ENCODE measurements around the gene BAHCC1. TPM values are rescaled to one million over a fixed set of nuclear protein-coding genes. Genes with fewer than 3 reads are reported as not detected.

BAHCC1 gene
- total RNA-seq, 2 experiments from 2014 or later: 0.87 to 0.91 TPM

DNA sequence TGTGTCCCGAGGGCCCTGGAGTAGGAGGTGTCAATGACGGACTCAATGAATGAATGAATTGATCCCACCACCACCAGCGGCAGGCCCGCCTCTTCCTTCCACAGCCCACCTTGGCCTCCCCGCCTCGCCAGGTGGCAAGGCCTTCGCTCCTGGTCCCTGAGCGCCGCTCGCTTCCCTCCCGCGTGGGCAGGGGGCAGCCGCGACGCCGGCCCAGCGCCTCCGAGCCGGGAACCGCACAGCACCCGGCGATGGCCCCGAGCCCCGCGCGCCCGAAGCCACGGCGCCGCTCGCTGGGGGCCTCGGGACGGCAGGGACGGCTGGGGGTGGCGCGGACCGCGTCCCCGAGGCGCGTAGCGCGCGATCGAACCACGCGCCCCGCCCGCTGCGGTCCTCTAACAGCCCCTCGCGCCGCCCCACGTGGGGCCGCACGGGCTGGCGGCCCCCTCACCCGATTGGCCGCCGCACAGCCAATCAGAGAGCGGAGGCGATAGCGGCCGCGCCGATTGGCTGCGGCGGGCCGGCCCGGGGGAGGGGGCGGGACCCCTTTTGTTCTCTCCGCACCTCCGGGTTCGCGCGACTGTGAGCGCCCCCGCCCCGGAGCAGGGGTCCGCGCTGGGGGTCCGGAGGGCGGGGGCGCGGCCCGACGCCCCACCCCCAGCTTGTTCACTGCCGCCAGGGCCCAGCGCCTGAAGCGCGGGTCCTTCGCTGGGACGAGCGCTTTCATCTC lies 86.0 kb downstream of the BAHCC1 start:
- Mint-ChIP-seq H3K4me3 (peak overlapping the region; percentile 52), H3K4me1 (ENCODE audit: low read depth) (peaks cover 21% of the 10 kb centered on the region), H3K36me3 (ENCODE audit: low read depth) (no peaks in the 10 kb centered on the region), H3K27me3 (ENCODE audit: low read depth) (peaks cover 35% of the 10 kb centered on the region), H3K27ac (no peak overlapping the region), H3K9me3 (ENCODE audit: insufficient read depth) (no peaks in the 10 kb centered on the region)
- ATAC-seq (peak; percentile 56), DNase-seq (peak; percentile 57)
- ChIA-PET POLR2A (no interaction called here), CTCF (interaction anchor here (1.0 to 1.2 kb wide), 2 partner anchors 227 to 228 kb away, joined by 4 to 5 read pairs; no protein-coding TSS in a partner anchor)

DNA sequence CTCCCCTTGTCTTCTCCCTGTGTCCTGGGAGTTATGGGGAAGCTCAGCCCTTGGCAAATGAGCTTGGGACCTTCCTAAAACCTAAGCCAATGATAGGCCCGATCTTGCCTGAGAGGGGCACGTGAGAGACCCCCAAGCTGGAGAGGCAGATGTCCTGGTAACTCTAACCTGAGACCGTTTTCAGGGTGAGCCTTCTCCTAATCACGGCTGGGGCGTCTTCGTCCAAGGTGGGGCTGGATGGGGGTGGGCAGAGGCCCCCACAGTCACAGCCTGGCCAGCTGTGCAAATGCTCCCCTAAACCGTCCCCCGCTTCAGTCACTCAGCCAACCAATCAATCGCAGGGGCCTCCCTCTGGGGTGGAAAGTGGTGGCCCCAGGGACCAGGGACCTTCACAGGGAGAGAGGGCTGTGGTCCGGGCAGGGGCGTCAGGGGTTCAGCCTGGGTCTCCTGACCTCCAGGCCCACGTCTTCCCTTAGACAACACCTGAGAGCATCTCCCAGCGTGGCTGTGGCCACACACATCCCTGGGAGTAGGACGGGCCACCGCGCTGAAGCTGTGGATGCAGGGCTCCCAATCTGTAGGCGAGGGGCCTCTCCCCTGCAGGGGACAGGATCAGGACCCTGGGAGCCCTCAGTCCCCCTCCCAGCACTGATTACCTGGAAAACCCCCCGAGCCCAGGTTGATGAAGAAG lies 86.7 kb downstream of the BAHCC1 start:
- H3K27ac Mint-ChIP-seq: no peak overlapping the region
- peak overlapping the region; percentile 52 for H3K4me3 Mint-ChIP-seq
- no peaks in the 10 kb centered on the region for H3K36me3 Mint-ChIP-seq (ENCODE audit: low read depth)
- peaks cover 23% of the 10 kb centered on the region for H3K4me1 Mint-ChIP-seq (ENCODE audit: low read depth)
- H3K27me3 Mint-ChIP-seq (ENCODE audit: low read depth): peaks cover 33% of the 10 kb centered on the region
- ChIA-PET POLR2A (no interaction called here), CTCF (interaction anchor here (1.2 kb wide), 1 partner anchor 229 kb away, joined by 5 read pairs; no protein-coding TSS in a partner anchor)
- no peak for ATAC-seq
- no peak for DNase-seq
- no peaks in the 10 kb centered on the region for H3K9me3 Mint-ChIP-seq (ENCODE audit: insufficient read depth)

DNA sequence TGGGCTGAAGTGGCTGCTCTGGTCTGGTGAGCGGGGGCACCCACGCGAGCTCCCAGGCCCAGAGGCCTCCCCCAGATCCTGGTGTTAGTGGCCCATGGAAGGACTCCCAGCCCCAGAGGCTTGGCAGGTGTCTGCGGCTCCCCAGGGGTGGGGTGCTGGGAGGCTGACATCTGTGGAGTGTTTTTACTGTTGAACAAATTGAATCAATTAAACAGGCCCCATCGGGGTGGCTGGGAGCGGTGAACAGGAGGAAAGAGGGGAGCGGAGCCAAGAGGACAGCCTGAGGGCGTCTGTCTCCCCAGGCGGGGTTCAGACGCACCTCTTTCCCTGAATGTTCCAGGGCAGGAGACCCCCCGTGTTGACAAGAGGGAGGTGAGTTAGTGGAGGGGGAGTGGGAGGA lies 87.4 kb downstream of the BAHCC1 start:
- Mint-ChIP-seq H3K4me1 (ENCODE audit: low read depth) (peaks cover 27% of the 10 kb centered on the region), H3K4me3 (no peak overlapping the region), H3K27ac (no peak overlapping the region), H3K27me3 (ENCODE audit: low read depth) (peaks cover 33% of the 10 kb centered on the region), H3K9me3 (ENCODE audit: insufficient read depth) (no peaks in the 10 kb centered on the region), H3K36me3 (ENCODE audit: low read depth) (no peaks in the 10 kb centered on the region)
- ChIA-PET CTCF (interaction anchor here (1.0 kb wide), 2 partner anchors 191 to 230 kb away, joined by 3 read pairs; no protein-coding TSS in a partner anchor), POLR2A (no interaction called here)
- DNase-seq (no peak), ATAC-seq (no peak)

DNA sequence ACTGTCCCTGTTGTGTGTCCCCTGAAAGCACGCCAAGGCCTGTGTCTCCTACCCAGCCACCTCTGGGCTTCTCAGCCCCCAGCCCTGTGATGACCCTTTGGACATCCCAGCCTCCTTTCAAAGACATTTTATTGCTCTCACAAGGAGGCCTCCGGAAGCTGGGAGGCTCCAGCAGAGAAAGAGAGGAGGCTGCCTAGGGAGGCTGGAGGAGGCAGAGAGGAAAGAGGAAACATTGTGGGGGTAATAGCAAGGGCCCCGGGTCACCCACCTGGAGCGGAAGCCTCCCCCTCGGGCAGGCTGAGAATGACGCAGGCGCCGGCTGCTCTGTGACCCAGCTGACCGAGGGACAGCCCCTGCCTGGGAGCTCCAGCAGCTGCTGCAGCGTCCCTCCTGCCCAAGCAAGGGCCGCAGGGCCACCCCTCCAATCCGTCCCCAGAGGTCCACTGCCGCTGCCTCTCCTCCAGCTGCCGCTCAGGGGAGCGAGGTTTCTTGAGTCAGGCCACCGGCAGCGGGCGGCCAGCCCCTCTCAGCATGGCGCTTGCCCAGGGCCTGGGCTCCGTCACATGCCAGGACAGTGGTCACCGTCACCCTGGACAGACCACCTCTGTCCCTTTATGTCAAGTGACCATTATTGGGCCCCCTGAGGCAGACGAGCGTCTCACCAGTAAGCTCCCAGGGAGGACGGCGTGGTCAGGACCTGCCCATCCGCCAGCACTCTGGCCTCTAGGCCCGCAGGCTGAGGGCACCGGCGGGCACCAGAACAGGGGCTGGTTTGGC lies 88.0 kb downstream of the BAHCC1 start:
- Mint-ChIP-seq H3K4me1 (ENCODE audit: low read depth) (peaks cover 27% of the 10 kb centered on the region), H3K27ac (no peak overlapping the region), H3K36me3 (ENCODE audit: low read depth) (no peaks in the 10 kb centered on the region), H3K4me3 (no peak overlapping the region), H3K9me3 (ENCODE audit: insufficient read depth) (no peaks in the 10 kb centered on the region), H3K27me3 (ENCODE audit: low read depth) (peaks cover 33% of the 10 kb centered on the region)
- POLR2A ChIA-PET: interaction anchor here (1.8 kb wide), 1 partner anchor 22 kb away, joined by 4 read pairs; no protein-coding TSS in a partner anchor
- ATAC-seq: no peak
- CTCF ChIA-PET: interaction anchor here (1.0 to 1.6 kb wide), 7 partner anchors 16 to 233 kb away, joined by 3 to 5 read pairs (median 3); no protein-coding TSS in a partner anchor
- DNase-seq: peak; percentile 46

DNA sequence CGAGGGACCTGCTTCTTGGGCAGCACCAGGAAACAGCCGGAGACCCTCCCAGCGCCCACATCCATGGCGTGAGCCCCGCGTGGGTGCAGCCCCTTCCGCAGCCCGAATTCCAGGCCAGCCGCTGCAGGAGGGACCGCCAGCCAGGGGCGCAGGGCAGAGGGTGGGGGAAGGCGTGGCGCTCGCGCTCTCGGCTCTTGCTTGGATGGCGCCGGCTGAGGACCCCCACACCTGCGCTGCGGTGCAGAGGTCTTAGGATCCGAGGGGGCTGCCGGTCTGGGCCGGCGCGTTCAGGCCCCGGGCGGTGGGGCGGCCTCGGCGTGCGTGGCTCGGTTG lies 88.6 kb downstream of the BAHCC1 start:
- H3K9me3 Mint-ChIP-seq (ENCODE audit: insufficient read depth): no peaks in the 10 kb centered on the region
- no peak overlapping the region for H3K27ac Mint-ChIP-seq
- no peak overlapping the region for H3K4me3 Mint-ChIP-seq
- DNase-seq (no peak), ATAC-seq (no peak)
- ChIA-PET POLR2A (interaction anchor here (1.2 to 1.8 kb wide), 3 partner anchors 23 to 54 kb away, joined by 4 read pairs; no protein-coding TSS in a partner anchor), CTCF (interaction anchor here (0.7 to 1.7 kb wide), 14 partner anchors 16 to 342 kb away, joined by 3 to 26 read pairs (median 3); partner anchors contain the start of gene CEP131)
- peaks cover 27% of the 10 kb centered on the region for H3K4me1 Mint-ChIP-seq (ENCODE audit: low read depth)
- no peaks in the 10 kb centered on the region for H3K36me3 Mint-ChIP-seq (ENCODE audit: low read depth)
- peaks cover 33% of the 10 kb centered on the region for H3K27me3 Mint-ChIP-seq (ENCODE audit: low read depth)

DNA sequence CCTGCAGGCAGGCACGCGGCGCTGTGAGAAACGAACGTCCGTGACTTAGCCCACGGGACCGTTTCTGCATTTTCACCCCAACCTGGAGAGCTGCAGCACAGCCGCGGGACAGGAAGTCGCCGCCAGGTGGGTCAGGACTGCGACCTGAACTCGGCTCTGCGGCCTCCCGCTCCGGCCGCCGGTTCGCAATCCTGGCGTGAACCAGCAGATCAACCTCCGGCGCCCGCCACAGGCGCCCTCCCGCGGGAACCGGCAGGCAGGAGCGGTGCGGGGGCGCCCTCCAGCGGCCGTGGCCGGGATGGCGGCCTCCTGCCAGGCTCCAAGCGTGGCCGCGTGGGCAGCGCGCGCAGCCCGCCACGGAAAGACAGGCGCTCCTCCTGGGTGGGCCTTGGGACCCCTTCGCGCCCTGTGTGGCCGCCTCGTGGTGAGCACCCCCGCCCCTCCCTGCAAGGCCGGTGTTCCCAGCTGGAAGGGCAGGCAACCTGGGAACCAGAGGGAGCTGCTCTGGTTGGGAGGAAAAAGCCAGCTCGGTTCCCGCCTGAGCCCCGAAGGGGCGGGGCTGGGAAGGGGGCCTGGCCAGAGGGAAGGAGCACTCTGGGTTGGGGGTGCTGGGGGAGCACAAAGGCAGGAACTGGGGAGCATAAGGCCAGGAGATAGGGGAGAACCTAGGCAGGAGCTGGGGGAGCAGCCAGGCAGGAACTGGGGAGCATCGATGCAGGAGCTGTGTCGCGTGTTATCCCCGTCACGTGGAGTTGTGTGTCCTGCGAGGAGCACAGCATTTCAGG lies 89.1 kb downstream of the BAHCC1 start:
- DNase-seq (peak; percentile 90), ATAC-seq (peak; percentile 76)
- ChIA-PET CTCF (interaction anchor here (0.6 to 1.7 kb wide), 44 partner anchors 9 to 343 kb away, joined by 3 to 26 read pairs (median 4); partner anchors contain the start of genes ACTG1, BAHCC1, CEP131 and FAAP100), POLR2A (interaction anchor here (0.8 to 1.8 kb wide), 8 partner anchors 23 to 246 kb away, joined by 3 to 9 read pairs (median 4); partner anchors contain the start of genes ACTG1, NDUFAF8 and TEPSIN)
- Mint-ChIP-seq H3K36me3 (ENCODE audit: low read depth) (no peaks in the 10 kb centered on the region), H3K4me1 (ENCODE audit: low read depth) (peaks cover 27% of the 10 kb centered on the region), H3K4me3 (no peak overlapping the region), H3K27ac (no peak overlapping the region), H3K27me3 (ENCODE audit: low read depth) (peaks cover 32% of the 10 kb centered on the region), H3K9me3 (ENCODE audit: insufficient read depth) (no peaks in the 10 kb centered on the region)

DNA sequence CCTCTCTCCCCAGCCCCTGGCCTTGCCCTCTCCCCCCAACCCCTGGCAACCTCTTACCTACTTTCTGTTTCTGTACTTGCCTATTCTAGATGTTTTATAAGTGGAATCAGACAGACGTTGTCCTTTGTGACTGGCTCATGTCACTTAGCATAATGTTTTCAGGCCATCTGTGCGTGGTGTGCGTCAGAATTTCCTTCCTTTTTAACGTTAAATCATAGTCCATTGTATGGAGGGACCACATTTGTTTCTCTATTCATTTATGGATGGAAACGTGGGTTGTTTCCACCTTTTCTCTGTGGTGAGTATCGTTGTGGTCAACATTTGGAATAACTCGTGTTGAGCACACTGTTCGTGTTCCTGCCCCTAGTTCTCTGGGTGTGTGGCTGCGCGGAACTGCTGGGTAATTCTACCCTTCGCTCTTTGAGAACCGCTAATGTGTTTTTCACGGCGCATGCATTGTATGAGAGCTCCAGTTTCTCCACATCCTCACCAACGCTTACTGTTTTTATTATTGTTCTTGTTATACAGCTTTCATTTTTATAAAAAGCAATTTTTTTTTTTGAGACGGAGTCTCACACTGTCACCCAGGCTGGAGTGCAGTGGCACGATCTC lies 91.0 kb downstream of the BAHCC1 start:
- ATAC-seq (no peak), DNase-seq (no peak)
- peaks cover 31% of the 10 kb centered on the region for H3K4me1 Mint-ChIP-seq (ENCODE audit: low read depth)
- H3K27ac Mint-ChIP-seq: no peak overlapping the region
- H3K9me3 Mint-ChIP-seq (ENCODE audit: insufficient read depth): no peaks in the 10 kb centered on the region
- H3K36me3 Mint-ChIP-seq (ENCODE audit: low read depth): no peaks in the 10 kb centered on the region
- ChIA-PET CTCF (no interaction called here), POLR2A (interaction anchor here (1.4 to 3.7 kb wide), 2 partner anchors 19 to 22 kb away, joined by 3 to 18 read pairs; no protein-coding TSS in a partner anchor)
- no peak overlapping the region for H3K4me3 Mint-ChIP-seq
- peaks cover 26% of the 10 kb centered on the region for H3K27me3 Mint-ChIP-seq (ENCODE audit: low read depth)

DNA sequence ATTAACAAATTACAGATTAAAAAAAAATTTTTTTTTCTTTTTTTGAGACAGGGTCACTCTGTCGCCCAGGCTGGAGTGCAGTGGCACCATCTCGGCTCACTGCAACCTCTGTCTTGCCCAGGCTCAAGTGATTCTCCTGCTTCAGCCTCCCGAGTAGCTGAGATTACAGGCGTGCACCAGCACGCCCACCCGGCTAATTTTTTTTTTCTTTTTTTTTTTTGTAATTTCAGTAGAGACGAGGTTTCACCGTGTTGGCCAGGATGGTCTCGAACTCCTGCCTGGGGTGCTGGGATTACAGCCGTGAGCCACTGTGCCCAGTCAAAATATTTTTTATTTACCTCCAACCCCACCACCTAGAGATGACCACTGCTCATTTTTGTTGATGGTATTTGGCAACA lies 91.8 kb downstream of the BAHCC1 start:
- Mint-ChIP-seq H3K4me1 (ENCODE audit: low read depth) (peaks cover 27% of the 10 kb centered on the region), H3K9me3 (ENCODE audit: insufficient read depth) (no peaks in the 10 kb centered on the region), H3K27ac (peak overlapping the region; percentile 63), H3K36me3 (ENCODE audit: low read depth) (no peaks in the 10 kb centered on the region), H3K4me3 (peak overlapping the region; percentile 62), H3K27me3 (ENCODE audit: low read depth) (peaks cover 21% of the 10 kb centered on the region)
- no peak for ATAC-seq
- CTCF ChIA-PET: no interaction called here
- no peak for DNase-seq
- POLR2A ChIA-PET: interaction anchor here (1.4 to 3.7 kb wide), 3 partner anchors 19 to 26 kb away, joined by 3 to 18 read pairs (median 4); no protein-coding TSS in a partner anchor

DNA sequence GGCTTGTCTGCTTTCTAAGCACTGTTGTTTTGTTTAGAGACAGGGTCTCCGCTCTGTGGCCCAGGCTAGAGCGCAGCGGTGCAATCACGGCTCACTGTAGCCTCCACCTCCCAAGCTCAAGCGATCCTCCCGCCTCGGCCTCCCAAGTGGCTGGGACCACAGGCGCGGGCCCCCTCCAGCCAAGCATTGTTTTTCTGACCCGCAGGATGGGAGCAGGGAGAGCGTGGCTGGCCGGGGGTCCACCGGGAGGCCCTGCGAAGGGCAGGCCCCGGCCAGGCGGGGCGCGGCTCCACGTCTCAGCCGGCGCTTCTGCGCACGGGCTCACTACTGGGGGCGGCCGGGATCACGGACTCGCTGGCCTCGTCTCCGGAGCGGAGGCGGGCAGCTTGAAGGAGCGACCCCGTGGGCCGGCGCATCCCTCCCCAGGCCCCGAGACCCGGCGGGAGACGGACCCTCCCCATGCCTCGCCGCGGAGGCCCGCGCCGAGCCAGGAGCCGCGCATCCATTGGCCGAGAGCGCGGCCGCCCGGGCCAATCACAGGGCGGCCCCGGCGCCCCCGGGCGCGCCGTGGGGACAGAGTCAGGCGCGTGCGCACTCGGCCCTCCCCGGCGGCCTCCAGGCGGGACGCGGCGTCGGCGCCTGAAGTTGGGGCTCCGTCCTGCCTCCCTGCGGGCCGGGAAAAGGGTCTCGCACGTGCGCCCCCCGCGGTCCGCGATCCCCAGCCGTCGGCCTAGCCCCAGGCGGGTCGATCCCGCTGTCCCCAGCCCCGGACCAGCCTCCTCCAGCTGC lies 92.4 kb downstream of the BAHCC1 start:
- H3K9me3 Mint-ChIP-seq (ENCODE audit: insufficient read depth): no peaks in the 10 kb centered on the region
- H3K27me3 Mint-ChIP-seq (ENCODE audit: low read depth): peaks cover 15% of the 10 kb centered on the region
- ATAC-seq: peak; percentile 88
- ChIA-PET CTCF (interaction anchor here (1.5 kb wide), 1 partner anchor 235 kb away, joined by 5 read pairs; no protein-coding TSS in a partner anchor), POLR2A (interaction anchor here (0.5 to 3.7 kb wide), 4 partner anchors 21 to 192 kb away, joined by 3 to 18 read pairs (median 8); partner anchors contain the start of genes ACTG1 and SLC38A10)
- peak overlapping the region; percentile 62 for H3K4me3 Mint-ChIP-seq
- peak; percentile 82 for DNase-seq
- peaks cover 29% of the 10 kb centered on the region for H3K4me1 Mint-ChIP-seq (ENCODE audit: low read depth)
- H3K27ac Mint-ChIP-seq: peak overlapping the region; percentile 63
- no peaks in the 10 kb centered on the region for H3K36me3 Mint-ChIP-seq (ENCODE audit: low read depth)

All from activated CD8-positive, alpha-beta T cell treated with anti-CD3 and anti-CD28 coated beads, Interleukin-2, amount 10 ng/mL, durations not matched to agents 7 days and 5 days (primary cell).